ENCODE results near the gene TTC21B.

DNA sequence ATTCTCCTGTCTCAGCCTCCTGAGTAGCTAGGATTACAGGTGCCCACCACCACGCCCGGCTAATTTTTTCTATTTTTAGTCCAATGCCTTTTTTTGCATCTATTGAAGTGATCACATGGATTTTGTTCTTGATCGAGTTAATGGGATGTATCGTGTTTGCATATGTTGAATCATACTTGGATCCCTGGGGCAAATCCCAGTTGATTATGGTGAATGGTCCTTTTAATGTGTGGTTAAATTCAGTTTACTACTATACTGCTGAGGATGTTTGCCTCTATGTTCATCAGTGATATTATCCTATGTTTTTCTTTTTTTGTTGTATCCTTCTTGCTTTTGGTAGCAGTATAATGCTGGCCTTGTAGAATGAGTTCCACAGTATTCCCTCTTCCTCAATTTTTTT is 8.2 kb upstream of the TTC21B start:
- TF ChIP-seq FOXK2 (IDR thresholded peaks at IDR 0.05) (no peak), ELF4 (IDR thresholded peaks at IDR 0.05) (no peak), NFRKB (IDR thresholded peaks at IDR 0.05) (no peak), FOXA1 (IDR thresholded peaks at IDR 0.05) (no peak), BHLHE40 (IDR thresholded peaks at IDR 0.05; ENCODE audit: borderline replicate concordance) (no peak), L3MBTL2 (conservative IDR thresholded peaks at IDR 0.05) (no peak), FOXM1 (IDR thresholded peaks at IDR 0.05; ENCODE audit: borderline replicate concordance) (no peak), ZNF384 (IDR thresholded peaks at IDR 0.05) (no peak)
- TF ChIP-seq, protein P1, sequence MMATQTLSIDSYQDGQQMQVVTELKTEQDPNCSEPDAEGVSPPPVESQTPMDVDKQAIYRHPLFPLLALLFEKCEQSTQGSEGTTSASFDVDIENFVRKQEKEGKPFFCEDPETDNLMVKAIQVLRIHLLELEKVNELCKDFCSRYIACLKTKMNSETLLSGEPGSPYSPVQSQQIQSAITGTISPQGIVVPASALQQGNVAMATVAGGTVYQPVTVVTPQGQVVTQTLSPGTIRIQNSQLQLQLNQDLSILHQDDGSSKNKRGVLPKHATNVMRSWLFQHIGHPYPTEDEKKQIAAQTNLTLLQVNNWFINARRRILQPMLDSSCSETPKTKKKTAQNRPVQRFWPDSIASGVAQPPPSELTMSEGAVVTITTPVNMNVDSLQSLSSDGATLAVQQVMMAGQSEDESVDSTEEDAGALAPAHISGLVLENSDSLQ (IDR thresholded peaks at IDR 0.05), result no peak
